Neural cell (in vitro differentiated cells): ENCODE results near the gene MYF6.

Experiments used
- CTCF ChIP-seq: fragments of 450-650 bp; IDR thresholded peaks from 2 replicates; pipeline ENCODE4 v1.5.1; 2014; ENCODE audit warnings: antibody characterized with exemption, mild to moderate bottlenecking, moderate library complexity; ENCODE audit not compliant: poor library complexity, severe bottlenecking
- MXI1 ChIP-seq: fragments of 450-650 bp; conservative IDR thresholded peaks from 2 replicates; pipeline ENCODE4 v1.6.1; 2014; ENCODE audit warnings: antibody characterized with exemption, mild to moderate bottlenecking; ENCODE audit not compliant: poor library complexity, severe bottlenecking
- POLR2AphosphoS5 ChIP-seq: IDR thresholded peaks from 2 replicates; pipeline ENCODE4 v1.6.1; 2012
- RAD21 ChIP-seq: fragments of 450-650 bp; conservative IDR thresholded peaks from 2 replicates; pipeline ENCODE4 v1.6.1; 2014; ENCODE audit warnings: antibody characterized with exemption, mild to moderate bottlenecking, moderate library complexity
- REST ChIP-seq: IDR thresholded peaks from 2 replicates; pipeline ENCODE4 v1.6.1; 2012; ENCODE audit warnings: borderline replicate concordance
- TAF1 ChIP-seq: IDR thresholded peaks from 2 replicates; pipeline ENCODE4 v1.6.1; 2012; ENCODE audit warnings: low read depth

- TF ChIP-seq CTCF, result no peak
- TF ChIP-seq TAF1, result no peak
- no peak for TF ChIP-seq MXI1
- TF ChIP-seq POLR2AphosphoS5, result no peak
- no peak for TF ChIP-seq RAD21
- no peak for TF ChIP-seq REST
These were observed 4.3 kb upstream of the MYF6 start for GRCh38 chr12:80702889-80703805.
